HepG2 (cell line): ENCODE results near the gene KLF15. TPM values are rescaled to one million over a fixed set of nuclear protein-coding genes. Genes with fewer than 3 reads are reported as not detected.

Source experiments
- MED13 ChIP-seq: sonication (generic); formaldehyde crosslinking; IDR thresholded peaks from 2 replicates; pipeline ENCODE4 v1.5.0; 2020; ENCODE audit warnings: missing genetic modification reagents
- MTF2 ChIP-seq: sonication (generic); formaldehyde crosslinking; IDR thresholded peaks from 2 replicates; pipeline ENCODE4 v1.5.0; 2020; ENCODE audit warnings: missing genetic modification reagents, borderline replicate concordance
- PAWR ChIP-seq: sonication (generic); formaldehyde crosslinking; IDR thresholded peaks from 2 replicates; pipeline ENCODE4 v1.4.0; 2020; ENCODE audit warnings: missing genetic modification reagents, mild to moderate bottlenecking, borderline replicate concordance
- RBM39 ChIP-seq: fragments of 200-400 bp; formaldehyde crosslinking; IDR thresholded peaks from one replicate; pipeline ENCODE4 v1.6.1; 2018; ENCODE audit warnings: antibody characterized with exemption, mild to moderate bottlenecking, low read depth, low read length; ENCODE audit not compliant: poor library complexity, severe bottlenecking
- ZNF354B ChIP-seq: sonication (generic); formaldehyde crosslinking; IDR thresholded peaks from 2 replicates; pipeline ENCODE4 v1.8.0; 2022; ENCODE audit warnings: mild to moderate bottlenecking, missing genetic modification reagents
- ZNF570 ChIP-seq: sonication (generic); formaldehyde crosslinking; IDR thresholded peaks from 2 replicates; pipeline ENCODE4 v1.4.0; 2020; ENCODE audit warnings: mild to moderate bottlenecking, missing genetic modification reagents, borderline replicate concordance
- ZNF598 ChIP-seq: sonication (generic); formaldehyde crosslinking; IDR thresholded peaks from 2 replicates; pipeline ENCODE4 v1.5.1; 2020; ENCODE audit warnings: mild to moderate bottlenecking, missing genetic modification reagents, borderline replicate concordance
- ZNF672 ChIP-seq: sonication (generic); formaldehyde crosslinking; IDR thresholded peaks from 2 replicates; pipeline ENCODE4 v1.8.1; 2022; ENCODE audit warnings: missing genetic modification reagents
- polyA plus RNA-seq, 8 experiments: library from polyadenylated mRNA; depleted of rRNA in 3 of 8; stranded (reverse) in 7 of 8; unstranded in 1 of 8; fragments of >200 nt; fragmentation: Illumina TruSeq in 4 of 8; extraction: Trizol in 4 of 8; gene quantifications; 2 replicates each; pipeline versions ENCODE4 v1.2.1 to v1.2.3, GENCODE V29; 2011 to 2016; ENCODE audit warnings: low read depth in 4 of 8, missing spikeins in 1 of 8, mixed read lengths in 1 of 8; ENCODE audit not compliant: insufficient read depth in 1 of 8
- total RNA-seq, 5 experiments: library from RNA; depleted of rRNA; stranded (reverse); fragments of >200 nt; fragmentation: Illumina TruSeq; extraction: Trizol; gene quantifications; 2 replicates each; pipeline ENCODE4 v1.2.3, GENCODE V29; 2016; ENCODE audit warnings: low read depth in 1 of 5
- TF ChIP-seq, protein P1 (sequence below): sonication (generic); formaldehyde crosslinking; IDR thresholded peaks from 2 replicates; pipeline ENCODE4 v1.5.1; 2020; ENCODE audit warnings: mild to moderate bottlenecking, missing genetic modification reagents
- TF ChIP-seq, protein P2 (sequence below): sonication (generic); formaldehyde crosslinking; IDR thresholded peaks from 2 replicates; pipeline ENCODE4 v1.4.0; 2020; ENCODE audit warnings: missing genetic modification reagents; ENCODE audit errors: not compliant biosample characterization
- TF ChIP-seq, protein P3 (sequence below): sonication (generic); formaldehyde crosslinking; IDR thresholded peaks from 2 replicates; pipeline ENCODE4 v1.4.0; 2020; ENCODE audit warnings: mild to moderate bottlenecking, missing genetic modification reagents, borderline replicate concordance
- TF ChIP-seq, protein P4 (sequence below): sonication (generic); formaldehyde crosslinking; IDR thresholded peaks from 2 replicates; pipeline ENCODE4 v1.8.1; 2023; ENCODE audit warnings: missing genetic modification reagents, inconsistent platforms, borderline replicate concordance
- TF ChIP-seq, protein P5 (sequence below): sonication (generic); formaldehyde crosslinking; IDR thresholded peaks from 2 replicates; pipeline ENCODE4 v1.5.0; 2020; ENCODE audit warnings: missing genetic modification reagents, mild to moderate bottlenecking, borderline replicate concordance
- TF ChIP-seq, protein P6 (sequence below): sonication (generic); formaldehyde crosslinking; IDR thresholded peaks from 2 replicates; pipeline ENCODE4 v1.4.0; 2020; ENCODE audit warnings: mild to moderate bottlenecking, missing genetic modification reagents

The KLF15 gene
- total and polyA plus RNA-seq, 2 of the 13 experiments (the other 11 are each of a cell fraction or from before 2014, with no cell fraction given) = 7.1 to 7.8 TPM

DNA sequence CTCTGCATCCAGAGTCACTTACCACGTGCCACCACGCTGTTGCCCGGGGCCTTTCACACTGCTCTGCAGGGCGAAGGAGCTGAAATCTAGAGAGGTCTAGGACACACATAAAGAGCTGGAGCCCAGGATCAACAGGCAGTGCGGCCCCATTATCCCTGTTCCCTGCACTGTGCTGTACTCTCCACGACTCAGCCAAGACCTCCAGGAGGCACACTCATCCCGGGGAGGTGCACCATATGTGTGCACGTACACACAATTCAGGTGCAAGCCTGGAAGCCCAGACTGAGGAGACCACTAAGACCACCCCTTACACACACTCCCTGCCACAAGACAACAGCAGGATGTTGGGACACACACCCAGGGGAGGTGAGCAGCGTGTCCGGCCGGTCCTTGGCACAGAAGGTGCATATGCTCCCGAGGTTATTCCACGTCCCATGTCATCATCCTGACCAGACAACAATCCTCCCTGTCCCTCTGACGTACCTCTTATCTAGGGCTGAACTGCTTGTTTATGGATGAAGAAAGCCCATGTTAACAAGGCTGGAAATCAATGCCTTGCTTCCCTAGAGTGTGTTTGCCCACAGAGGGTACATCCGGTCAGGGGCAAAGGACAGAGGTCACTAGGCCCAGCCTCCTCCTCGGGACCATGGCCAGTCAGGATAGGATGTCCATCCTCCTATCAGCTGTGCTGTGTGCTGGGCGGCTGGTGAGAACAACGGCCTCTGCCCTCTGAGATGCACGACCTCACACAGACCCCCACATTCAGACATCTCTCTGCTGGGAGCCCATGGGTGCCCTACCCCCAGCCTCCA lies 16.1 kb downstream of the KLF15 start (continued):
- TF ChIP-seq MED13 = no peak
- no peak; the same call in 1 of the 2 replicates for TF ChIP-seq ZNF598 (CRISPR knock-in tag)
- TF ChIP-seq, protein P1, sequence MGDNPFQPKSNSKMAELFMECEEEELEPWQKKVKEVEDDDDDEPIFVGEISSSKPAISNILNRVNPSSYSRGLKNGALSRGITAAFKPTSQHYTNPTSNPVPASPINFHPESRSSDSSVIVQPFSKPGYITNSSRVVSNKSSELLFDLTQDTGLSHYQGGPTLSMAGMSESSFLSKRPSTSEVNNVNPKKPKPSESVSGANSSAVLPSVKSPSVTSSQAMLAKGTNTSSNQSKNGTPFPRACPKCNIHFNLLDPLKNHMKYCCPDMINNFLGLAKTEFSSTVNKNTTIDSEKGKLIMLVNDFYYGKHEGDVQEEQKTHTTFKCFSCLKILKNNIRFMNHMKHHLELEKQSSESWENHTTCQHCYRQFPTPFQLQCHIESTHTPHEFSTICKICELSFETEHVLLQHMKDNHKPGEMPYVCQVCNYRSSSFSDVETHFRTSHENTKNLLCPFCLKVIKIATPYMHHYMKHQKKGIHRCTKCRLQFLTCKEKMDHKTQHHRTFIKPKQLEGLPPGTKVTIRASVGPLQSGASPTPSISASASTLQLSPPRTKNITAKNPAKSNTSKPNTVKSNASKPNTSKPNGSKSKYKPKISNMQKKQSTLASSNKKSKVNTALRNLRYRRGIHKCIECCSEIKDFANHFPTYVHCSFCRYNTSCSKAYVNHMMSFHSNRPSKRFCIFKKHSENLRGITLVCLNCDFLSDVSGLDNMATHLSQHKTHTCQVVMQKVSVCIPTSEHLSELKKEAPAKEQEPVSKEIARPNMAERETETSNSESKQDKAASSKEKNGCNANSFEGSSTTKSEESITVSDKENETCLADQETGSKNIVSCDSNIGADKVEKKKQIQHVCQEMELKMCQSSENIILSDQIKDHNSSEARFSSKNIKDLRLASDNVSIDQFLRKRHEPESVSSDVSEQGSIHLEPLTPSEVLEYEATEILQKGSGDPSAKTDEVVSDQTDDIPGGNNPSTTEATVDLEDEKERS (CRISPR knock-in tag) = no peak; the same call in 1 of the 2 replicates
- TF ChIP-seq RBM39 = no peak
- TF ChIP-seq ZNF354B (CRISPR knock-in tag) = no peak
- TF ChIP-seq PAWR (CRISPR knock-in tag) = no peak
- TF ChIP-seq, protein P2, sequence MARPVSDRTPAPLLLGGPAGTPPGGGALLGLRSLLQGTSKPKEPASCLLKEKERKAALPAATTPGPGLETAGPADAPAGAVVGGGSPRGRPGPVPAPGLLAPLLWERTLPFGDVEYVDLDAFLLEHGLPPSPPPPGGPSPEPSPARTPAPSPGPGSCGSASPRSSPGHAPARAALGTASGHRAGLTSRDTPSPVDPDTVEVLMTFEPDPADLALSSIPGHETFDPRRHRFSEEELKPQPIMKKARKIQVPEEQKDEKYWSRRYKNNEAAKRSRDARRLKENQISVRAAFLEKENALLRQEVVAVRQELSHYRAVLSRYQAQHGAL = no peak
- TF ChIP-seq ZNF570 (CRISPR knock-in tag) = no peak
- TF ChIP-seq, protein P3, sequence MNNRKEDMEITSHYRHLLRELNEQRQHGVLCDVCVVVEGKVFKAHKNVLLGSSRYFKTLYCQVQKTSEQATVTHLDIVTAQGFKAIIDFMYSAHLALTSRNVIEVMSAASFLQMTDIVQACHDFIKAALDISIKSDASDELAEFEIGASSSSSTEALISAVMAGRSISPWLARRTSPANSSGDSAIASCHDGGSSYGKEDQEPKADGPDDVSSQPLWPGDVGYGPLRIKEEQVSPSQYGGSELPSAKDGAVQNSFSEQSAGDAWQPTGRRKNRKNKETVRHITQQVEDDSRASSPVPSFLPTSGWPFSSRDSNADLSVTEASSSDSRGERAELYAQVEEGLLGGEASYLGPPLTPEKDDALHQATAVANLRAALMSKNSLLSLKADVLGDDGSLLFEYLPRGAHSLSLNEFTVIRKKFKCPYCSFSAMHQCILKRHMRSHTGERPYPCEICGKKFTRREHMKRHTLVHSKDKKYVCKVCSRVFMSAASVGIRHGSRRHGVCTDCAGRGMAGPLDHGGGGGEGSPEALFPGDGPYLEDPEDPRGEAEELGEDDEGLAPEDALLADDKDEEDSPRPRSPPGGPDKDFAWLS = no peak
- TF ChIP-seq, protein P4, sequence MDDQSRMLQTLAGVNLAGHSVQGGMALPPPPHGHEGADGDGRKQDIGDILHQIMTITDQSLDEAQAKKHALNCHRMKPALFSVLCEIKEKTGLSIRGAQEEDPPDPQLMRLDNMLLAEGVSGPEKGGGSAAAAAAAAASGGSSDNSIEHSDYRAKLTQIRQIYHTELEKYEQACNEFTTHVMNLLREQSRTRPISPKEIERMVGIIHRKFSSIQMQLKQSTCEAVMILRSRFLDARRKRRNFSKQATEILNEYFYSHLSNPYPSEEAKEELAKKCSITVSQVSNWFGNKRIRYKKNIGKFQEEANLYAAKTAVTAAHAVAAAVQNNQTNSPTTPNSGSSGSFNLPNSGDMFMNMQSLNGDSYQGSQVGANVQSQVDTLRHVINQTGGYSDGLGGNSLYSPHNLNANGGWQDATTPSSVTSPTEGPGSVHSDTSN (CRISPR knock-in tag) = no peak
- TF ChIP-seq, protein P5, sequence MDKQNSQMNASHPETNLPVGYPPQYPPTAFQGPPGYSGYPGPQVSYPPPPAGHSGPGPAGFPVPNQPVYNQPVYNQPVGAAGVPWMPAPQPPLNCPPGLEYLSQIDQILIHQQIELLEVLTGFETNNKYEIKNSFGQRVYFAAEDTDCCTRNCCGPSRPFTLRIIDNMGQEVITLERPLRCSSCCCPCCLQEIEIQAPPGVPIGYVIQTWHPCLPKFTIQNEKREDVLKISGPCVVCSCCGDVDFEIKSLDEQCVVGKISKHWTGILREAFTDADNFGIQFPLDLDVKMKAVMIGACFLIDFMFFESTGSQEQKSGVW (CRISPR knock-in tag) = no peak
- TF ChIP-seq MTF2 (CRISPR knock-in tag) = no peak
- TF ChIP-seq ZNF672 (CRISPR knock-in tag) = no peak; the same call in 1 of the 2 replicates
- TF ChIP-seq, protein P6, sequence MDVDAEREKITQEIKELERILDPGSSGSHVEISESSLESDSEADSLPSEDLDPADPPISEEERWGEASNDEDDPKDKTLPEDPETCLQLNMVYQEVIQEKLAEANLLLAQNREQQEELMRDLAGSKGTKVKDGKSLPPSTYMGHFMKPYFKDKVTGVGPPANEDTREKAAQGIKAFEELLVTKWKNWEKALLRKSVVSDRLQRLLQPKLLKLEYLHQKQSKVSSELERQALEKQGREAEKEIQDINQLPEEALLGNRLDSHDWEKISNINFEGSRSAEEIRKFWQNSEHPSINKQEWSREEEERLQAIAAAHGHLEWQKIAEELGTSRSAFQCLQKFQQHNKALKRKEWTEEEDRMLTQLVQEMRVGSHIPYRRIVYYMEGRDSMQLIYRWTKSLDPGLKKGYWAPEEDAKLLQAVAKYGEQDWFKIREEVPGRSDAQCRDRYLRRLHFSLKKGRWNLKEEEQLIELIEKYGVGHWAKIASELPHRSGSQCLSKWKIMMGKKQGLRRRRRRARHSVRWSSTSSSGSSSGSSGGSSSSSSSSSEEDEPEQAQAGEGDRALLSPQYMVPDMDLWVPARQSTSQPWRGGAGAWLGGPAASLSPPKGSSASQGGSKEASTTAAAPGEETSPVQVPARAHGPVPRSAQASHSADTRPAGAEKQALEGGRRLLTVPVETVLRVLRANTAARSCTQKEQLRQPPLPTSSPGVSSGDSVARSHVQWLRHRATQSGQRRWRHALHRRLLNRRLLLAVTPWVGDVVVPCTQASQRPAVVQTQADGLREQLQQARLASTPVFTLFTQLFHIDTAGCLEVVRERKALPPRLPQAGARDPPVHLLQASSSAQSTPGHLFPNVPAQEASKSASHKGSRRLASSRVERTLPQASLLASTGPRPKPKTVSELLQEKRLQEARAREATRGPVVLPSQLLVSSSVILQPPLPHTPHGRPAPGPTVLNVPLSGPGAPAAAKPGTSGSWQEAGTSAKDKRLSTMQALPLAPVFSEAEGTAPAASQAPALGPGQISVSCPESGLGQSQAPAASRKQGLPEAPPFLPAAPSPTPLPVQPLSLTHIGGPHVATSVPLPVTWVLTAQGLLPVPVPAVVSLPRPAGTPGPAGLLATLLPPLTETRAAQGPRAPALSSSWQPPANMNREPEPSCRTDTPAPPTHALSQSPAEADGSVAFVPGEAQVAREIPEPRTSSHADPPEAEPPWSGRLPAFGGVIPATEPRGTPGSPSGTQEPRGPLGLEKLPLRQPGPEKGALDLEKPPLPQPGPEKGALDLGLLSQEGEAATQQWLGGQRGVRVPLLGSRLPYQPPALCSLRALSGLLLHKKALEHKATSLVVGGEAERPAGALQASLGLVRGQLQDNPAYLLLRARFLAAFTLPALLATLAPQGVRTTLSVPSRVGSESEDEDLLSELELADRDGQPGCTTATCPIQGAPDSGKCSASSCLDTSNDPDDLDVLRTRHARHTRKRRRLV = no peak
